ENCODE results near the gene DUSP3.

DUSP3 gene

DNA sequence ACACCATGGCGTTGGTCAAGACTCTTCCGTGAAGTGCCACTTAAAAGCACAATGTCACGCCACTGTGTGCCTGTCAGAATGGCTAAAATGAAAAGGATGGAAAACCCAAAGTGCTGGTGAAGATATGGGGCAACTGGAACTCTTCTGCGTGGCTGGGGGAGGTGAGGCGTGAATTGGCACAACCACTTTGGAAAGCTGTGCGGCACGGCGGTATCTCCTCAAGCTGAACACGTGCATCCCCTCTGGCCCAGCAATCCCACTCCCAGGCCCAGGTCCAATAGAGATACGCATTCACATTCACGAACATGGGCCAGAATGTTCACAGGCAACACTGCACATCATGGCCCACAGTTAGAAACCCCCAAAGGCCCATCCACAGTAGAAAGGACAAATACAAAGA is 8.9 kb downstream of the DUSP3 start:
- H3K4me1 ChIP-seq (ENCODE audit: control insufficient read depth, insufficient read depth, low read length, unreplicated experiment) = no peaks in the 10 kb centered on the region
- H3K27me3 ChIP-seq (ENCODE audit: insufficient read depth, low read length) = no peaks in the 10 kb centered on the region
- H2AFZ ChIP-seq (ENCODE audit: low read length, unreplicated experiment) = no peak overlapping the region
- no peaks in the 10 kb centered on the region for H3K79me2 ChIP-seq (ENCODE audit: control insufficient read depth, insufficient read depth, low read length, unreplicated experiment)
- no peak overlapping the region for H3K27ac ChIP-seq (ENCODE audit: low read depth, low read length)
- H3K36me3 ChIP-seq (ENCODE audit: insufficient read depth, low read length) = peaks cover 19% of the 10 kb centered on the region; the same call in 1 of the 2 replicates
- no peak overlapping the region for H3K4me3 ChIP-seq (ENCODE audit: low read depth, low read length)

GRCh38 chr17:43769426-43769825 is 9.4 kb downstream of the DUSP3 start:
- Histone ChIP-seq H2AFZ (ENCODE audit: low read length, unreplicated experiment) (no peak overlapping the region), H3K4me1 (ENCODE audit: control insufficient read depth, insufficient read depth, low read length, unreplicated experiment) (no peaks in the 10 kb centered on the region), H3K79me2 (ENCODE audit: control insufficient read depth, insufficient read depth, low read length, unreplicated experiment) (no peaks in the 10 kb centered on the region), H3K36me3 (ENCODE audit: insufficient read depth, low read length) (peaks cover 16% of the 10 kb centered on the region; the same call in 1 of the 2 replicates), H3K27ac (ENCODE audit: low read depth, low read length) (no peak overlapping the region), H3K27me3 (ENCODE audit: insufficient read depth, low read length) (no peaks in the 10 kb centered on the region), H3K4me3 (ENCODE audit: low read depth, low read length) (no peak overlapping the region)

- H3K4me1 ChIP-seq (ENCODE audit: control insufficient read depth, insufficient read depth, low read length, unreplicated experiment) = no peaks in the 10 kb centered on the region
- no peak overlapping the region for H3K4me3 ChIP-seq (ENCODE audit: low read depth, low read length)
- H3K27ac ChIP-seq (ENCODE audit: low read depth, low read length) = no peak overlapping the region
- peaks cover 11% of the 10 kb centered on the region; the same call in 1 of the 2 replicates for H3K36me3 ChIP-seq (ENCODE audit: insufficient read depth, low read length)
- H2AFZ ChIP-seq (ENCODE audit: low read length, unreplicated experiment) = no peak overlapping the region
- H3K27me3 ChIP-seq (ENCODE audit: insufficient read depth, low read length) = no peaks in the 10 kb centered on the region
- no peaks in the 10 kb centered on the region for H3K79me2 ChIP-seq (ENCODE audit: control insufficient read depth, insufficient read depth, low read length, unreplicated experiment)
Measured at GRCh38 chr17:43768943-43769342, 9.8 kb downstream of the DUSP3 start.

DNA sequence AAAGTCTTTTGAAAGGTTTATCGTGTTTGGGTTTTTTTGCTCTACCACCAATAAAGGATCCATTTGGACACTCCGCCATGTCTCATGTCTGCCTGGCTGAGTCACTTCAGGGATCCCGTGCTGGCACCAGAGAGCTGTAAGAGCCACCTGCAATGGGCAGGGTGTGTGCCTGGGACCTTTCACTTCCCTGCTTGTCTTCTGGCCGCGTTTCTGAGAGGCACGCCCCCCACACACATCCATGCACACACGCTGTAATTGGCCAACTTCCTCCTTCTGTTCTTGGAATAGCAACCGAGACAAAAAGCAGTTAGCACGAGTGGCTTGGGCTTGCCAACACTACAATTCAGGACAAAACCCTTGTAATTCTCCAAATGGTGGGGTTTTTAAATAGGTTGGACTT is 10.4 kb downstream of the DUSP3 start:
- no peaks in the 10 kb centered on the region for H3K27me3 ChIP-seq (ENCODE audit: insufficient read depth, low read length)
- H2AFZ ChIP-seq (ENCODE audit: low read length, unreplicated experiment) = no peak overlapping the region
- H3K36me3 ChIP-seq (ENCODE audit: insufficient read depth, low read length) = peaks cover 10% of the 10 kb centered on the region; the same call in 1 of the 2 replicates
- H3K27ac ChIP-seq (ENCODE audit: low read depth, low read length) = no peak overlapping the region
- no peaks in the 10 kb centered on the region for H3K4me1 ChIP-seq (ENCODE audit: control insufficient read depth, insufficient read depth, low read length, unreplicated experiment)
- H3K4me3 ChIP-seq (ENCODE audit: low read depth, low read length) = no peak overlapping the region
- no peaks in the 10 kb centered on the region for H3K79me2 ChIP-seq (ENCODE audit: control insufficient read depth, insufficient read depth, low read length, unreplicated experiment)

- no peaks in the 10 kb centered on the region for H3K27me3 ChIP-seq (ENCODE audit: insufficient read depth, low read length)
Measured at GRCh38 chr17:43767713-43768059, 11.1 kb downstream of the DUSP3 start.

GRCh38 chr17:43767053-43767712 is 11.6 kb downstream of the DUSP3 start:
- no peak overlapping the region for H3K4me3 ChIP-seq (ENCODE audit: low read depth, low read length)
- no peak overlapping the region for H2AFZ ChIP-seq (ENCODE audit: low read length, unreplicated experiment)
- H3K27ac ChIP-seq (ENCODE audit: low read depth, low read length) = no peak overlapping the region
- no peaks in the 10 kb centered on the region for H3K27me3 ChIP-seq (ENCODE audit: insufficient read depth, low read length)
- no peaks in the 10 kb centered on the region for H3K79me2 ChIP-seq (ENCODE audit: control insufficient read depth, insufficient read depth, low read length, unreplicated experiment)
- H3K4me1 ChIP-seq (ENCODE audit: control insufficient read depth, insufficient read depth, low read length, unreplicated experiment) = no peaks in the 10 kb centered on the region
- 0 out of 2 replicates have a peak, but pooled peaks cover 5% of the 10 kb centered on the region for H3K36me3 ChIP-seq (ENCODE audit: insufficient read depth, low read length)

More at GRCh38 chr17:43767713-43768059, 11.1 kb downstream of the DUSP3 start:
- peaks cover 5% of the 10 kb centered on the region; the same call in 1 of the 2 replicates for H3K36me3 ChIP-seq (ENCODE audit: insufficient read depth, low read length)
- no peaks in the 10 kb centered on the region for H3K4me1 ChIP-seq (ENCODE audit: control insufficient read depth, insufficient read depth, low read length, unreplicated experiment)
- H3K79me2 ChIP-seq (ENCODE audit: control insufficient read depth, insufficient read depth, low read length, unreplicated experiment) = no peaks in the 10 kb centered on the region
- H3K4me3 ChIP-seq (ENCODE audit: low read depth, low read length) = no peak overlapping the region
- no peak overlapping the region for H3K27ac ChIP-seq (ENCODE audit: low read depth, low read length)
- H2AFZ ChIP-seq (ENCODE audit: low read length, unreplicated experiment) = no peak overlapping the region

DNA sequence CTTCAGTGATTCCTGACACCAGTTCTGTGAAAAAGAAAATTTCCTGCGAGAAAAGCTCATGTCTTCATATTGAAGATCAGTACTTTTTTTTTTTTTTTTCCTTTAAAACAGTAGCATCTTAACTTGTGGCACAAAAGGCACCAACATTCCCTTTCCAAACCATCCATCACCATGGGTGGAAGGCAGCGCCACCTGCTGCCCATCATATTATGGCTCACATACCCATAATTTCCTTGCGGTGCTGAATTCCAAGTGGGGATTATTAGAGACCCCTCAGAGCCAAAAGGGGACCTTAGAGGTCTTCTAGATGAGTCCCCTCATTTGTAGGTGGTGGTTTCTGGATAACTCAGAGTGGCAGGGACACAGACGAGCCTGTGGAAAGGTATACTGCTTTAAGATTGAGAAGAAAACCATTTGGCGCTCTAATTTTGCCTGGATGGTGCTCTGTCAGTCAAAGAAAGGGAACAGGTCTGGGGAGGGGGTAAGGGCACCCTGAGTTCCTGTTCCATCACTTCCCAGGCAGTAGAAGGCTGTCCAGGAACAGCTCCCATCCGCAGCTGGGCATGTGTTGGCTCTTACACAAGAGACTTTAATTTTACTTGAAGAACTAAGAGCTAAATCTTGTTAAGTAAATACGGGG is 12.2 kb downstream of the DUSP3 start:
- Histone ChIP-seq H3K4me1 (ENCODE audit: control insufficient read depth, insufficient read depth, low read length, unreplicated experiment) (no peaks in the 10 kb centered on the region), H2AFZ (ENCODE audit: low read length, unreplicated experiment) (no peak overlapping the region), H3K36me3 (ENCODE audit: insufficient read depth, low read length) (0 out of 2 replicates have a peak, but pooled peaks cover 5% of the 10 kb centered on the region), H3K4me3 (ENCODE audit: low read depth, low read length) (no peak overlapping the region), H3K27ac (ENCODE audit: low read depth, low read length) (no peak overlapping the region), H3K27me3 (ENCODE audit: insufficient read depth, low read length) (no peaks in the 10 kb centered on the region), H3K79me2 (ENCODE audit: control insufficient read depth, insufficient read depth, low read length, unreplicated experiment) (no peaks in the 10 kb centered on the region)

DNA sequence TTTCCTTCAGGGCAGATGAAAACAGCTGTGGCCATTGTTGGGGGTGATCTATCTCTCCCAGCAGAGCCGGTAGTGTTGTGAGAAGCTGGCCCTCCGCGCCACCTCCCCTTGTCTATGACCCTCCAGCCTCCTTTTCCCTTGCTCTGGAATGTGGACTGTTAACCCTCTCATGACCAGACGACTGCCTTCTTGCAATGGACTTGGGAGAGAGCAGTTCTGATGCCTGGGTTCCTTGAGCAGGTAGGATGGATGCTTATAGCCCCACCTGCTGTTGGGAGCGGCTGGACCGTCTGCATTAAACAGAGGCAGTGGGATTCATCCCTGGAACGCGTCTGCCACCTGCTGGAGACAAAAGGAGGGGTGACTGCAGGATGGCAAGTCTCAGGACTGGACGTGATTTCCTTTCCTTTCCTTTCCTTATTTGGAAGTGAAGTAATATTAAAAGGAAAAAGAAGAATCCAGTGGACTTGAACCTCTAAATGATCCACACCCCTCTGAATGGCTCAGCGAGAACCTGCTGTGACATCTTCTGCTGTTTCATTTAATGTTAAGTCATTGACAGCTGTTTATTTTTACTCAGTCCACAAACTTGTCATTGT is 18.4 kb downstream of the DUSP3 start:
- H3K27me3 ChIP-seq (ENCODE audit: insufficient read depth, low read length) = peaks cover 29% of the 10 kb centered on the region
- no peak overlapping the region for H2AFZ ChIP-seq (ENCODE audit: low read length, unreplicated experiment)
- H3K79me2 ChIP-seq (ENCODE audit: control insufficient read depth, insufficient read depth, low read length, unreplicated experiment) = no peaks in the 10 kb centered on the region

DNA sequence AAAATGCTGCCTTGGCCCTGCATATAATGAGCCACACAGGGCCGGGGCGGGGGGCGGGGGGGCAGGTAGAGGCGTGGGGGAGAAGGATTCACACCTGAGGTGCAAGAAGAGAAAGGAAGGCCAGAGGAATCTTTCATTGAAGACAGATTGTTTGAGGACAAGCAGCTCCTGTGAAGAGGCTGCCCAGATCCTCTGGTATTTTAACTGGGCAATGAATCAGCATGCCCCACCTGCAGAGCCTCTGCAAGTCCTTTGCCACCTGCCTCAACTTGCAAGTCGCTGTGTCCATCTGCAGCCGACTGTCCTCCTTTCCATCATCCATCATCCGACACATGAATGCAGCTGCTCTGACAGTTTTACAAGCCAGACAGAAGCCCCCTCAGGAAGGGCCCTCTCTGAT is 18.9 kb downstream of the DUSP3 start:
- Histone ChIP-seq H3K36me3 (ENCODE audit: insufficient read depth, low read length) (no peaks in the 10 kb centered on the region), H3K27me3 (ENCODE audit: insufficient read depth, low read length) (peaks cover 32% of the 10 kb centered on the region), H3K4me1 (ENCODE audit: control insufficient read depth, insufficient read depth, low read length, unreplicated experiment) (peaks cover 4% of the 10 kb centered on the region), H3K79me2 (ENCODE audit: control insufficient read depth, insufficient read depth, low read length, unreplicated experiment) (no peaks in the 10 kb centered on the region), H3K27ac (ENCODE audit: low read depth, low read length) (no peak overlapping the region), H3K4me3 (ENCODE audit: low read depth, low read length) (no peak overlapping the region), H2AFZ (ENCODE audit: low read length, unreplicated experiment) (no peak overlapping the region)

More for the DNA sequence above, 18.4 kb downstream of the DUSP3 start:
- Histone ChIP-seq H3K4me3 (ENCODE audit: low read depth, low read length) (no peak overlapping the region), H3K36me3 (ENCODE audit: insufficient read depth, low read length) (no peaks in the 10 kb centered on the region), H3K4me1 (ENCODE audit: control insufficient read depth, insufficient read depth, low read length, unreplicated experiment) (no peaks in the 10 kb centered on the region), H3K27ac (ENCODE audit: low read depth, low read length) (no peak overlapping the region)

DNA sequence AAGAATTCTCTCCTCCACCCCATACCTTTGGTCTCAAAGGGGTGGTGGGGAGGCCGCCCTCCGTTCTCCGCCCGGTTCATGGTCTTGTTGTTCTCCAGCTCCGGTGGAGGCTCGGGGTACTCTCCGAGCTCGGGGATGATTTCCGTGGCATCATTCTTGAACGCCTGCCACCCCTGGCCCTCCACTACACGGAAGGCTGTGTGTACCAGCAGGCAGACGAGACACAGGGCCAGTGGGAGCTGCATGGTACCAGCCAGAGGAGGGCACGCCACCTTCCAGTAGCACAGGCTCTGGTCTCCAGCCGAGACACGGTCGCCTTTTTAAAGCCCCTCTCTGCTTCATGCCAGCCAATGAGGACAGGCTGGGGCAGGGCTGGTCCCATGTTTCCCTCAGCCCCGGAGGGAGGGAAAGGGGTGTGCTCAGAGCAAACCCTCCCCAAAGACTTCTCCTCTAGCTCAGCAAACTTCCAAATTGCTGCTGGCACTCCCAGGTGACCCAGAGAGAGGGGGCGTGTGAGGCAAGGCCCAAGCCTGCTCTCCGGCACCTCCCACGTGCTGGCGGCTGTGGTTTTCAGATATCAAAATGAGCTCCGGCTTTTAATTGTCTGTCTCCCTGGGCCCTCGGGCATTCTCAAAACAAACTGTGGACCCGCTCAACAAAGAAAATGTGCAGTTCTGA is 20.1 kb downstream of the DUSP3 start, which contains the start of gene SOST:
SOST (minus strand) TSS at position 295 of the 678 bp plus-strand sequence; CDS start at position 245, 50 bp downstream.
- H3K27ac ChIP-seq (ENCODE audit: low read depth, low read length) = no peak within 1 kb of the TSS
- H3K27me3 ChIP-seq (ENCODE audit: insufficient read depth, low read length) = peaks cover 32% of the 10 kb centered on the region
- H3K4me3 ChIP-seq (ENCODE audit: low read depth, low read length) = no peak within 1 kb of the TSS
- peaks cover 6% of the 10 kb centered on the region for H3K4me1 ChIP-seq (ENCODE audit: control insufficient read depth, insufficient read depth, low read length, unreplicated experiment)
- no peak within 1 kb of the TSS for H2AFZ ChIP-seq (ENCODE audit: low read length, unreplicated experiment)
- H3K36me3 ChIP-seq (ENCODE audit: insufficient read depth, low read length) = no peaks in the 10 kb centered on the region
- no peaks in the 10 kb centered on the region for H3K79me2 ChIP-seq (ENCODE audit: control insufficient read depth, insufficient read depth, low read length, unreplicated experiment)
